VCaP (cell line): ENCODE measurements around the gene DIP2A.

Source experiments
- H3K27ac ChIP-seq: fragments of 450-650 bp; 2 replicates; pipeline ENCODE4 v1.5.1; 2017
- TF ChIP-seq, protein P1 (sequence below): fragments of 450-650 bp; conservative IDR thresholded peaks from 2 replicates; pipeline ENCODE4 v1.5.1; 2017; ENCODE audit warnings: mild to moderate bottlenecking, moderate library complexity

Gene DIP2A

DNA sequence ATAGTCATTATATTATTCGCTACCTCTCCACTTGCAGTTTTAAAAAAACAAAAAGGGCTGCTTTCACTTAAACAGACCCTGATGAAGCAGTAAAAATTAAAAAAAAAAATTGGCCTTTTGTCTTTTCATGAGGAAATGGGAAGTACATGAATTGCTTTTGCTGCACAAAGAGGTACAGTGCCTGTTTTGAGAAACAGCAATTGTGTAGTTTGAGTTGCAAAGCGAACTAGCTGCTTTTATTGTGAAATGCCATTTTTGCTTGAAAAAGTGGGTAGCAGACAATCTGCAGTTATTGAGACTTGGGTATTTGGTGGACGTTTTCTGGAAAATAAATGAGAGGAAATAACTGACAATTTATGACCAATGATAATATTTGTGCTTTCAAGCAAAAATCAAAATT, 7.0 kb downstream of the DIP2A start:
- TF ChIP-seq, protein P1, sequence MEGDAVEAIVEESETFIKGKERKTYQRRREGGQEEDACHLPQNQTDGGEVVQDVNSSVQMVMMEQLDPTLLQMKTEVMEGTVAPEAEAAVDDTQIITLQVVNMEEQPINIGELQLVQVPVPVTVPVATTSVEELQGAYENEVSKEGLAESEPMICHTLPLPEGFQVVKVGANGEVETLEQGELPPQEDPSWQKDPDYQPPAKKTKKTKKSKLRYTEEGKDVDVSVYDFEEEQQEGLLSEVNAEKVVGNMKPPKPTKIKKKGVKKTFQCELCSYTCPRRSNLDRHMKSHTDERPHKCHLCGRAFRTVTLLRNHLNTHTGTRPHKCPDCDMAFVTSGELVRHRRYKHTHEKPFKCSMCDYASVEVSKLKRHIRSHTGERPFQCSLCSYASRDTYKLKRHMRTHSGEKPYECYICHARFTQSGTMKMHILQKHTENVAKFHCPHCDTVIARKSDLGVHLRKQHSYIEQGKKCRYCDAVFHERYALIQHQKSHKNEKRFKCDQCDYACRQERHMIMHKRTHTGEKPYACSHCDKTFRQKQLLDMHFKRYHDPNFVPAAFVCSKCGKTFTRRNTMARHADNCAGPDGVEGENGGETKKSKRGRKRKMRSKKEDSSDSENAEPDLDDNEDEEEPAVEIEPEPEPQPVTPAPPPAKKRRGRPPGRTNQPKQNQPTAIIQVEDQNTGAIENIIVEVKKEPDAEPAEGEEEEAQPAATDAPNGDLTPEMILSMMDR = no peak
- H3K27ac ChIP-seq = no peak overlapping the region

DNA sequence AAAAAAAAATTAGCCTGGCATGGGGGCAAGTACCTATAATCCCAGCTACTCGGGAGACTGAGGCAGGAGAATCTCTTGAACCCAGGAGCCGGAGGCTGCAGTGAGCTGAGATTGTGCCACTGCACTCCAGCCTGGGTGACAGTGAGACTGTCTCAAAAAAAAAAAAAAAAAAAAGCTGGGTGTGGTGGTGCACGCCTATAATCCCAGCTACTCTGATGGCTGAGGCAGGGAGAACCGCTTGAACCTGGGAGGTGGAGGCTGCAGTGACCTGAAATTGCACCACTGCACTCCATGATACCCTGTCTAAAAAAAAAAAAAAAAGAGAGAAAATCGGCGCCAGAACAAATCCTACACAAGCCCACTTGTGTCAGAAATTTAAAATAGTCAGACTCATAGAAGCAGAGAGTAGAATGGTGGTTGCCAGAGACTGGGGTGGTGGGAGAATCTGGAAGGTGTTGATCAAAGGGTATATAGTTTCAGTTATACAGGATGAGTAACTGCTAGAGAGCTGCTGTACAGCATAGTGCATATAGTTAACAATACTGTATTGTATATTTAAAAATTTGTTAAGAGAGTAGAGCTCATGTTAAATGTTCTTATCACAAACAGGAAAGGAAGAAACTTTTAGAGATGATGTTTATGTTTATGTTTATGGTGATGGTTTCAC, 9.6 kb downstream of the DIP2A start:
- no peak overlapping the region for H3K27ac ChIP-seq
- TF ChIP-seq, protein P1 = no peak

DNA sequence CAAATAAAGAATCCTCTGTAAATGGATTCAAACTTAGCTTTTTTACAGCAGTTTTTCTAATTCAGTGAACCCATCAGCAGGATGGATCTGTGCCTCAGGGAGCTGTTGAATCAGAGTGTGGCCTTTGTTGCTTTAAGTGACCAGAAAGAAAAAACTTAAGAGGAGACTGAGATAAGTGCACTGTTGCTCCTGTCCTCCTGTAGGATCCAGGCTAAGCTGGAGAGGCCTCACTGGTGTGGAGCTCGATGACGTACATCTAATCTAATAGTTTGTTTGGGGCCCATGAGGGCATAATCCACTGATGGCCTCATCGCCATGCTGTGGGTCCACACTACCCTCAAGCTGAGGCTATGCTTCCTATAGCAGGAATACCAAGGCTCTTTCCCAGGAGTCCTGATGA, 10.6 kb downstream of the DIP2A start:
- H3K27ac ChIP-seq = no peak overlapping the region
- TF ChIP-seq, protein P1 = no peak

DNA sequence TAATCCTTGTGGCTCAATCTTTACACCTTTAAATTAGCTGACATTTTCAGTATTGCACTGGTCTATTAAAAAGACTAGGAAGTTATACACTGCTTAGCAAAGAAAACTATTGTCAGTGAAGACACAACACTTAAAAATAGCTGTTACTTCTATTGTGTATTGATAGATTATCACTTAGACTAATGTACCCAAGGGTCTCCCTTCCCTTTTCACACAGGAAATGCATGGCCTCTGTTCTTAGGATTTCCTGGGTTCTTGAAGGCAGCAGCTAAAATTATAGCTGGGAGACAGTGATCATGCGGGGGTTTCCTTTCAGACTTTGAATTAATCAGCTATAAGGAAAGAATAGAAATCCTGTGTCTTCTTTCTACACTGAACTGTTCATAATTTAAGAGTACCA, 12.8 kb downstream of the DIP2A start:
- TF ChIP-seq, protein P1 = no peak
- no peak overlapping the region for H3K27ac ChIP-seq

DNA sequence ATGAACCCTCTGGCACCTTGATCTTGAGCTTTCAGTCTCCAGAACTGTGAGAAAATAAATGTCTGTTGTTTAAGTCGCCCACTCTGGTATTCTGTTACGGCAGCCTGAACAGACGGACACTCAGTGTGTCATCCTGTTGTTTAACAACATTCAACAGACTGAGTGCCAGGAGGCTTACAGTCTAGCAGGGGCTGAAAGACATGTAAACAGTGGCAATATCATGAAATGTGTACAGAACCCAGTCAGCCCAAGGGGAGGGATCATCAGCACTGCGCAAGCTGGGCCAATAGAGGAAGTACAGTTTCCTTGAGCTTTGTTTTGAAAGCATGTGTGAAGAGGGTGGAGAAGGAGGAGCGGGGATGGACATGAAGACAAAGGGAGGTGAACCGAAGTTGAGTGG, 13.6 kb downstream of the DIP2A start:
- TF ChIP-seq, protein P1 = no peak
- no peak overlapping the region for H3K27ac ChIP-seq

DNA sequence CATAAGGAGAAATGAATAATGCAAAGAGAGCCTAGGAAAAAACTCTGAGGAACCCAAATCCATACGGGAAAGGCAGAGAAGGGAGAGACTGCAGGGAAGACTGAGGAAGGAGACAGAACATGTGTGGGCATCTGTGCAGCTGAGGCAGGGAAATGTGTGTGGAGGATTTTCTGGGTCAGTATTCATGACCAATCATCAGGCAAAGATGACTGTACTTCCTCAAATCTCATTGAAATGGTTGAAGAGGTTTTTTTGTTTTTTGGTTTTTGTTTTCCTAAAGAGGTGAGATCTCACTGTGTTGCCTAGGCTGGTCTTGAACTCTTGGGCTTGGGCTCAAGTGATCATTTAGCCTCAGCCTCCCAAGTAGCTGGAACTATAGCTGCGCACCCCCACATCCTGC, 15.7 kb downstream of the DIP2A start:
- TF ChIP-seq, protein P1 = no peak
- no peak overlapping the region for H3K27ac ChIP-seq

DNA sequence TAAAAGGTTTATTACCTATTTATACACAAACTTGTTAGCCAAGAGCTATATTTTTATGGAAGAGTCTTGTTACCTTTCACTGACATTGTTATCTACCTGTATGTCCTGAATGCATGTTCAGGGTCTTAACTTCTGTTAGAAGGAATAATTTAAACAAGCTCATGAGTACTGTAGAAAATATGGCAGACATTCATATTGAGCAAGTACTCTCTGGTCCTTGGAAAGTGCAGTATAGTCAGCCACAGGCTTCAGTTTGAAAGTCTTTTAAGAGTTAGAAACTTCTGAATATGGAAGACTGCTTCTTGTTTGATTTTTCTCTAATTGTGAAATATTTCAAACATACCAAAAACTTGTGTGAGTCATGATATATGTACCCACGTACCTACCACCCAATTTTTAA, 16.6 kb downstream of the DIP2A start:
- TF ChIP-seq, protein P1 = no peak
- H3K27ac ChIP-seq = no peak overlapping the region
